Colonic mucosa (tissue), 4 donors: Measurements from ENCODE around the gene LMF2. TPM values are rescaled to one million over a fixed set of nuclear protein-coding genes. Genes with fewer than 3 reads are reported as not detected.

Experiments used
- DNase-seq: peaks from one replicate; pipeline ENCODE4 v3.0.0-alpha.2; 2020
- H3K27ac ChIP-seq: fragments of 200-600 bp; one replicate; pipeline ENCODE4 v1.8.0; 2021
- H3K27me3 ChIP-seq: fragments of 200-600 bp; one replicate; pipeline ENCODE4 v1.8.0; 2021
- H3K36me3 ChIP-seq: fragments of 200-600 bp; one replicate; pipeline ENCODE4 v1.8.0; 2021
- H3K4me1 ChIP-seq: fragments of 200-600 bp; one replicate; pipeline ENCODE4 v1.8.0; 2021; ENCODE audit warnings: mild to moderate bottlenecking
- H3K4me3 ChIP-seq: fragments of 200-600 bp; one replicate; pipeline ENCODE4 v1.8.0; 2021
- H3K9ac ChIP-seq, 2 donors: one replicate each; pipeline ENCODE4 v1.7.0; 2013; ENCODE audit warnings: control low read depth in 2 of 2, low read depth in 2 of 2, low read length in 2 of 2
- H3K9me3 ChIP-seq: fragments of 200-600 bp; one replicate; pipeline ENCODE4 v1.8.0; 2021
- intact Hi-C: fragments of 100-400 bp; cut with DNase I; formaldehyde crosslinking; loops from one replicate; pipeline ENCODE4 v1.14.1; 2022
- total RNA-seq, 2 donors: library from RNA; stranded (reverse); fragmentation: NEBNext Ultra II Directional in 1 of 2; extraction: Animal tissue kit (Norgen Biotek cat#: 25700) in 1 of 2; gene quantifications; one replicate each; pipeline ENCODE4 v1.2.1, GENCODE V29; 2021
- TF ChIP-seq, protein P1 (sequence below): fragments of 200-600 bp; IDR thresholded peaks from one replicate; pipeline ENCODE4 v1.8.0; 2022; ENCODE audit warnings: antibody characterized with exemption, mild to moderate bottlenecking
- donor health status: healthy.
- donor health status: DM: no; HTN: no; CAD: no.
- donor health status: DM: no; HTN: no; CAD: no.

Gene LMF2
- total RNA-seq, 2 donors from 2014 or later: 51.1 to 60.0 TPM

DNA sequence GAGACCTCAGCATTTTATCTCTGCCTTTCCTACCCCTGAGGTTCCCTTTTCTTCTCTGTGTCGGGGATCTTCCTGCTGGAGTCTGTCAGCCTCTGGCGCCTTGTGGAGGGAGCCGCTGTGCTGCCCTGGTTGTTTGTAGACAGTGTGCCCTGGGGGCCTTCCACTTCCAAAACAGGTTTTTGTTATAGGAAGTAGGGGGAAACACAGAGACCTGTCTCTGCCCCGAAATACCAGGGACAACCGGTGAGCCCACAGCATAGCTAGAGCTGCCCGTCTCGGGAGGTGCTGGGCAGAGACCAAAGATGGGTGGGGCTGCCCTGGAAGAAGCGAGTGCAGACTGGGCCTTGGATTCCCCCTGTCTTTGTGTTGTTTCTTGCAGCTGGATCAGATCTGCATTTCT lies 8.6 kb upstream of the LMF2 start:
- Histone ChIP-seq H3K36me3 (peaks cover 5% of the 10 kb centered on the region), H3K9me3 (no peaks in the 10 kb centered on the region), H3K9ac (no peak overlapping the region), H3K27me3 (no peaks in the 10 kb centered on the region), H3K4me3 (no peak overlapping the region), H3K27ac (no peak overlapping the region), H3K4me1 (no peaks in the 10 kb centered on the region)
- TF ChIP-seq, protein P1, sequence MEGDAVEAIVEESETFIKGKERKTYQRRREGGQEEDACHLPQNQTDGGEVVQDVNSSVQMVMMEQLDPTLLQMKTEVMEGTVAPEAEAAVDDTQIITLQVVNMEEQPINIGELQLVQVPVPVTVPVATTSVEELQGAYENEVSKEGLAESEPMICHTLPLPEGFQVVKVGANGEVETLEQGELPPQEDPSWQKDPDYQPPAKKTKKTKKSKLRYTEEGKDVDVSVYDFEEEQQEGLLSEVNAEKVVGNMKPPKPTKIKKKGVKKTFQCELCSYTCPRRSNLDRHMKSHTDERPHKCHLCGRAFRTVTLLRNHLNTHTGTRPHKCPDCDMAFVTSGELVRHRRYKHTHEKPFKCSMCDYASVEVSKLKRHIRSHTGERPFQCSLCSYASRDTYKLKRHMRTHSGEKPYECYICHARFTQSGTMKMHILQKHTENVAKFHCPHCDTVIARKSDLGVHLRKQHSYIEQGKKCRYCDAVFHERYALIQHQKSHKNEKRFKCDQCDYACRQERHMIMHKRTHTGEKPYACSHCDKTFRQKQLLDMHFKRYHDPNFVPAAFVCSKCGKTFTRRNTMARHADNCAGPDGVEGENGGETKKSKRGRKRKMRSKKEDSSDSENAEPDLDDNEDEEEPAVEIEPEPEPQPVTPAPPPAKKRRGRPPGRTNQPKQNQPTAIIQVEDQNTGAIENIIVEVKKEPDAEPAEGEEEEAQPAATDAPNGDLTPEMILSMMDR: no peak
- DNase-seq: no peak
- intact Hi-C loops: no loop called here

DNA sequence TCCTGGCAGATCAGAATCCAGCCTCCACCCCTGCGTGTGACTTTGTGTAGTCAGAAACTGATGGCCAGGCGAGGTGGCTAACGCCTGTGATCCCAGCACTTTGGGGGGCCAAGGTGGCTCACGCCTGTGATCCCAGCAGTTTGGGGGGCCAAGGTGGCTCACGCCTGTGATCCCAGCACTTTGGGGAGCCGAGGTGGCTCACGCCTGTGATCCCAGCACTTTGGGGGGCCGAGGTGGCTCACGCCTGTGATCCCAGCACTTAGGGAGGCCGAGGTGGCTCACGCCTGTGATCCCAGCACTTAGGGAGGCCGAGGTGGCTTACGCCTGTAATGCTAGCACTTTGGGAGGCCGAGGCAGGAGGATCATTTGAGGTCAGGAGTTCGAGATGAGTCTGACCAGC lies 5.7 kb upstream of the LMF2 start:
- H3K4me1 ChIP-seq: peaks cover 5% of the 10 kb centered on the region
- H3K9me3 ChIP-seq: no peaks in the 10 kb centered on the region
- H3K27me3 ChIP-seq: no peaks in the 10 kb centered on the region
- TF ChIP-seq, protein P1: no peak
- H3K4me3 ChIP-seq: no peak overlapping the region
- no peak overlapping the region for H3K27ac ChIP-seq
- no peak for DNase-seq
- intact Hi-C loops: no loop called here
- peaks cover 2% of the 10 kb centered on the region for H3K36me3 ChIP-seq
- H3K9ac ChIP-seq: no peak overlapping the region

DNA sequence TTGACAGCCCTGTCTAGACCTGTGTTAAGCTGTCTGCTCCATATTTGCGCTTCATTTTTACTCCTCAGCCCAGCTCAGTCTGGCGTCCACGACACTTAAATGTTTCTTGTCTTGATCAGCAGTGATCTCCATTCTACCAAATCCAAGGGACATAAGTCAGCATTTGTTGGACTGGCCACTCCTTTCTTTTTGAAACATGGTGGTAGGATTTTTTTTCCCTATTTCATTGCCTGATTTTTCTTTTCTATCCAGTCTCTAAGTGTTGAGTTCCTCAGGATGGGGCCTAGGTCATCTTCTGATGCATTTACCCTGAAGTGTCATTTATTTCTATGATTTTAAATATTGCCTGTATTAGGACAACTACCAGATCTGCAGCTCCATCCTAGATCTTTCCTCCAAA lies 1.4 kb upstream of the LMF2 start:
- peaks cover 9% of the 10 kb centered on the region for H3K36me3 ChIP-seq
- H3K9ac ChIP-seq: peak overlapping the region; percentile 72 to 75
- TF ChIP-seq, protein P1: no peak
- H3K27me3 ChIP-seq: no peaks in the 10 kb centered on the region
- H3K9me3 ChIP-seq: no peaks in the 10 kb centered on the region
- intact Hi-C loops: loop anchor here (10.0 kb wide), 1 partner anchor 254 kb away; the partner anchor contains the start of gene HDAC10
- no peak for DNase-seq
- peak overlapping the region; percentile 72 for H3K27ac ChIP-seq
- H3K4me3 ChIP-seq: peak overlapping the region; percentile 74
- peaks cover 16% of the 10 kb centered on the region for H3K4me1 ChIP-seq

GRCh38 chr22:50507991-50508884 lies 736 bp upstream of the LMF2 start, which contains the start of gene NCAPH2:
NCAPH2 (plus strand) TSS chr22:50508224; CDS start chr22:50508338, 114 bp downstream.
- Histone ChIP-seq H3K9ac (peak within 1 kb of the TSS; percentile 91 to 95), H3K27me3 (no peaks in the 10 kb centered on the region), H3K27ac (peak within 1 kb of the TSS; percentile 72), H3K4me3 (peak within 1 kb of the TSS; percentile 74), H3K9me3 (no peaks in the 10 kb centered on the region), H3K36me3 (peaks cover 9% of the 10 kb centered on the region), H3K4me1 (peaks cover 16% of the 10 kb centered on the region)
- peak; percentile 97 for DNase-seq
- TF ChIP-seq, protein P1: no peak
- intact Hi-C loops: loop anchor here (10.0 kb wide), 1 partner anchor 253 kb away; the partner anchor contains the start of gene HDAC10

GRCh38 chr22:50506611-50507420 lies 686 bp downstream of the LMF2 start:
- peak overlapping the region; percentile 70 for H3K4me3 ChIP-seq
- no peak for DNase-seq

More at GRCh38 chr22:50506611-50507420, 686 bp downstream of the LMF2 start:
- intact Hi-C loops: loop anchor here (10.0 kb wide), 1 partner anchor 252 kb away; the partner anchor contains the start of gene HDAC10
- no peaks in the 10 kb centered on the region for H3K9me3 ChIP-seq
- H3K36me3 ChIP-seq: peaks cover 9% of the 10 kb centered on the region
- TF ChIP-seq, protein P1: no peak
- peak overlapping the region; percentile 45 for H3K27ac ChIP-seq
- H3K9ac ChIP-seq: peak overlapping the region; percentile 91 to 95
- H3K4me1 ChIP-seq: peaks cover 16% of the 10 kb centered on the region
- no peaks in the 10 kb centered on the region for H3K27me3 ChIP-seq
